Glomerular endothelial cell (primary cell): ENCODE measurements around the gene MRPS14. TPM values are rescaled to one million over a fixed set of nuclear protein-coding genes. Genes with fewer than 3 reads are reported as not detected.
"Not testable (repeated sequence)": the region's sequence is repeated elsewhere in the genome, so short reads cannot be mapped to it uniquely, and the experiment has no call there.

Experiments
- DNase-seq: peaks from one replicate; pipeline ENCODE4 v3.0.0-alpha.2; 2011; ENCODE audit warnings: low read depth, low spot score; ENCODE audit errors: extremely low read depth
- total RNA-seq: library from RNA; depleted of rRNA; stranded (reverse); fragments of >200 nt; gene quantifications from 2 replicates; pipeline ENCODE4 v1.2.3, GENCODE V29; 2015

MRPS14 gene
- total RNA-seq = 14.9 and 15.1 TPM in 2 replicates

DNA sequence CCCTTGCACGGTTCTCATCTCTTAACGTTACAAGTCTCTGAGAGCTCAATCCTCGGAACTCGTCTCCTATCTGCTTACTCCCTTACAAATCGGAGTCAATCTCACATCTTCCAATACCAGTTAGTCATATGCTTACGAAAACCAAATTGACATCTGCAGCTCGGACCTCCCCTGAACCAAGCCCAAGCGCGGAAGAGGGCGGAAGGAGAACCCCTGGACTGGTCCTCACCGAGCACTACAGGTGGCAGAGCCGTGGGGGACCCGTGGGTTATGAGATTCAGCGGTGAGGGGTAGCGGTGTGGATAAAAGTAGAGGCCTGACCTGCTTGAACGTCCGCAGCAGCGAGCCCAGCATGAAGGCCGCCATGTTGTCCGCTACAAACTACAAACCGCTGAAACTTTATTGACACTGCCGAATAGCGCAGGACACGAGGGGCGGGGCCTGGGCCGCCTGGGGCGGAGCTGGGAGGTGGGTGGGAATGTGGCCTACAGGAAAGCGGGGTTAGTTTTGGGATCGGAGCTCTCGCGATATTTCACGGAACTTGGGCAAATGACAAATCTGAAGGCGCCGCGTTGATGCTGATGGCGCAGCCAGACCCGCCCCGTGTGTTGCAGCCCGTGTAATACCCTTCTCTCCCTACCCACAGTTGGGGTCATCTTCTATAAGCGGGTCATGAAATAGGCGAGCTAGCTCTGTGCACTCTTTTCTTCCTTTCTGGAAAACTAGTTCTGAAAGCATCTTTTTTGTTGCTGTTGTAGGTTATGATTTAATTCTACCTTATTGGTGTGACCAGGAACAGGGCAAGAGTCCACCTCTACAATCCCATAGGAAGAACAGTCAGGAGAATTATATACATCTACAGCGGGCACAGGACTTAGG is at the start of gene MRPS14:
Gene MRPS14 (minus strand): TSS at position 383 of the 879 bp plus-strand sequence. CDS start 17 bp downstream, at position 366.
- DNase-seq = peak; percentile 95

DNA sequence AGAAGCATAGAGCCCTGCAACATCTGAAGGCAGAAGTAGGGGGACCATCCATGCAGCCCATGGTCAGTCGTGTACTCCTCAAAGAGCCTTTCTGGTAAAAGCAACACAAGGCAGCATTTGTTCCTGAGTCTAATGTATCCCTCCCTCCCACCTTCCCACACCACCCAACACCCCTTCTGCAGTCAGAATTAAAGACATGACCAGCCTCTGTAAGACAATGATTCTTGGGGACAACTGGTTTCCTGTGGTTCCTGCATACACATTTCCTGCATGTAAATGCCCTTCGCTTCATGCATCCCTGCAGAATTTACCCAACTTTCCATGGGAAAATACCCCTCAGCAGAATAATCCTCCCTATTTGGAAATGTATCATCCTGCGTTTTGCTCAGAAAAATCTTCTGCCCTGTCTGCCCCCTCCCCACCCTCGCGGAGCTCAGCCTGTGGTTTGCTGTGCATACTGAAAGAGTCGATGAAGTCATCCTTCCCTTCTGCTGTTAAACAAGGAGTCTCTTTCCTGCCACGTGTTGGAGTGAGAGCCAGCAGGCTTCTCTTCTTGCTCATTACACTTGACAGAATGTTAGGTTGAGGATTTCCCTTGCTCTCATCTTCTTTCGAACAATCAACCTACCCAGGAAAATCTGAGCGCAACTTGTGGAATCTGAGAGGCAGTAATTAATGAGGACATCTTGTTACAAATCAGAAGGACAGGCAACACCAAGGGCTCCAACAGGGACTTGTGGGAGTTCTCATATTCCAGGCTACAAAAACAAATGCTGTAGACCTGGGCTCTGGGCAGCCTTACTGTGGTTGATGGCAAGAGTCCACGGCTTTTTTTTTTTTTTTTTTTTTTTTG is 49.1 kb upstream of the MRPS14 start:
- peak; percentile 5 for DNase-seq

DNA sequence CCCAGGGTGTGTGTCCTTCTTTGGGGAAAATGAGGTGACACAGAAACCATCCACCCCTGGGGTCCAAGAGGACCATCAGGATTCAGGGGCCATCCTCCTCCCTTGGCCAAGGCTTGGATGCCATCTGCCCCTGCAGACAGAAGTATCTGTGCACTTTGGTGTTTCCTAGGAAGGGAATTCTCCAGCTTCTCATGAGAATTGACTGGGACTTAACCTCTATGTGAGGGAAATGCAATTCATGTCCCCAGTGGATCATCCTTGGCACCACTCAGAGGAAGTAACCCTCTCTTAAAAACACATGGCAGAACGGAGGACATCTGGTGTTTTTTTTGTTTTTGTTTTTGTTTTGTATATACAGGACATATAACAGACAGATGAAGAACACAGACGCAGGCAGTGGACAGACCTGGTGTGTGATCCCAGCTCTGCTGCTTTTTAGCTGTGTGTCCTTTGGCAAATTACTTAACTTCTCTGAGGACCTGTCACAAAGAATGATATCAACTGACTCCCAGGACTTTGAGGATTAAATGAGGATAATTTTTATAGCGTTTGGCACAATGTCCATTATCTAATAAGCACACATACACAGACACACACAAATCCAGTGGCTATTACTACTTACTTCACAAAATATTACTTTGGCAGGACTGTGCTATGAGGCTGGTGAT is 48.2 kb upstream of the MRPS14 start:
- no peak for DNase-seq

DNA sequence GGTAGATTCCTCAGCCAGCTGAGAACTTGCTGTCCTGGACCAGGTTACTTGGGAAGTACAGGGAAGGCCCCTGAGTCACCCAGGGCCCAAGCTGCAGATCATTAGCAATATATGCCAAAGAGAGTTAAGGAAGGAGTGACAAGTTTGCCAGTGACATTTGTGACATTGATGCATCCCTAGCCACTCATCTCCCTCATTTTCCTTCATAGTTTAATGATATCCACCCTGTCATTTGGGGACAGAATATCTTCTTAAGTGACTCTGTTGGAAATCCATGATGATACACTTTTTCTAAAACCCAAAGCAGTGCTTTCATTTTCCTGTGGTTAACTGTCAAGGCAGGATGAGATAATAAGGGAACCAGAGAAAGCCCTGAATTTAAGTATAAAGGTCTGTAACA is 47.6 kb upstream of the MRPS14 start:
- DNase-seq = no peak

DNA sequence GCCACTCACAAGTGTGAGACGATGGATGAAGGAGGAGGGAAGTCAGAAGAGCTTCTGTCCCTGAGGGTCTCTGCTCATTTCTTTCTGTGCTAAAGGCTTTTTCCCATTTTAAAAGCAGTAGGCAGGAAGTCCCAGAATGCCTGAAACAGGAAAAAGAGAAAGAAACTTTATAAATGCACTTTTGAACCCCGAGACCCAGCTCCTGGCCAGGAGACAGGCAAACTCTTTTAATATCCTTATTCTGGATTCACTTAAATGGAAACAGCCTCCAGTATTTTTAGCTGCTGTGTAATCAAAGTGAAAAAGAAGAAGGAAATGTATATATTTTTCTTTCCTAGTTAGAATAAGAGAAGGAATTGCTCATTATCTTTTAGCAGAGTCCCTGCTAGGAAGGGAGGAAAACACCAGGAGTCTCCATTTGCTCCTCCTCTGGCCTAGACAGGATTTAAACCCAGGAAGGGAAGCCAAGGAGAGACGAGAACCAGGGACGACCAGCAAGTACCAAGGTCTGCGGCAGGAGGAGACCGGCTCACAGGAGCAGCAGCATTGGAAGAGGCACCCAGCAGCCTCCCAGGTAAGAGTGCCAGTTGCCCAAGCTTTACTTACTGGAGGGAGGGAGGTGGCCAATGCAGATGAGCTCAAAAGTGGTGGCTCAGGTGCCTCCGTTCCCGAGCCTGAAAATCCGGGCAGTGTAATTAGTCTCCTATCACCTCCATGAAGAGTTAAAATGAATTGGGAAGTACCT is 44.3 kb upstream of the MRPS14 start, which contains the start of gene TNN:
Gene TNN (plus strand): TSS at position 472 of the 745 bp plus-strand sequence. CDS start 9,586 bp downstream, outside the sequence.
- no peak for DNase-seq

DNA sequence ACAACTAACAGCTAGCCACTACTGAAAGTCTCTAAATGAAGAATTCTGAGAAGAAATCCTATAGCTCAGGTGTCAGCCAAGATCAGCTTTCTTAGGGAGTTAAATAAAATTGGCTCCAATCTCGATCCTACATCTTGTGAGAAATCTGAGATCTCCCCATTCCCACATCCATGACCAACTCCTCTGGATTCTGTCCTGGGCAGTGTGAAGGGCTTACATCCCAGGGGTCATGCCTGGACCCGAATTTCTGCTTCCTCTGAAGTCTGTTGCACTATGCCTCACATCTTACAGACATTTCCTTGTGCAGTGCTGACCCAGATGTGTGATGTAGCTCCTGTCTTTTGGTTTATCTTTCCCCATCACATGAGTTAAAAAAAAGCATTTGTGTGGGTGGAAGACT is 39.6 kb upstream of the MRPS14 start:
- no peak for DNase-seq

DNA sequence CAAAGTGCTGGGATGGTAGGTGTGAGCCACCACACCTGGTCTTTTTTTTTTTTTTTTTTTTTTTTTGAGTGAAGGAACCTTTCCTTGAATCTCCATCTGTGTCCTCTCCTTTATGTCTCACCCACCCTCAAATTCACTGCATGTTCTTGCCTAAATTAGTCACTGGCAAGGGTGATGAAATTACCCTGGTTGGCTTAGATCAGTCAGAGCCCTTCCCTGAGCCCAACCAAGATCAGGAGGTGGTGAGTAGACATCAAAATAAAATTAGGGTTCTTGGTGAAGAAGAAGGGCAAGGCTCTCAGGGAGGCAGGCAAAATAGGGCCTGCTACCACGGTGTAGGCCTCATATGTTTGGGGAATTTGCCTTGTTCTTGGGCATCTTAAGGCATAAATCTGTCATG is 39.1 kb upstream of the MRPS14 start:
- no peak for DNase-seq

DNA sequence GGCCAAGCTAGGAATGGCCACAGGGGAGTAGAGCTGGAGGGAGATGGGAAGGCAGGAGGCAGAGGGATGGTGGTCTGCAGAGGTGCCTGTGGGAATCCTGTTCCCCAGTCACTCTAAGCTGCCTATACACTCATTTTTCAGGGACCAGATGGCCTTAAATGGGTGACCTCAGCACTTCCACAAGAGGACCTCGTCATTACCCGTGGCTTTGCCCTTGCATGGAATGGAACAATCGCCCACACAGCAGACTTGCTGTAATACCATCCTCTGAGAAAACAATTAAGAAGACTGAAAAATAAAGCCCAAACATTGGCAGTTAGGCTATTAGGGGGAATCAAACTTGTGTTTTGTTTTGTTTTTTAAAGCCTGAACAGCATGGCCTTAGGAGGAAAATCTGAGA is 31.5 kb upstream of the MRPS14 start:
- no peak for DNase-seq

DNA sequence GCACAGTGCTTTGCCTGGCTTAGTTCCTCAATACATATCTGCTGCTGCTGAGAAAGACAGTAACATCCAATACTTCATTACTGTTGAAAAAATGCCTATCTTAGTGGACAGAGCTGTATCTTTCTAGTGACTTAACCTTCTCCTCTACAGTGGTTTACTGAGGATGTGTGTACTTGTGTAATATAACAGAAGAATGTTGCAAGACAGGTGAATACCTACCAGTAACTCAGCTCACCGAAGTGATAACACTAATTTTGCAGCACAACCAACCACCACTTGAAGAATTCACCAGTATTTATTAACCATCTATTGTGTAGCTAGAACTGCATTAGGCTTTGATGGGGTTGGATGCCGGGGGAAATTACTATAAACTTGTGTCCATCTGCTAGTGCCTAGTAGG is 27.8 kb upstream of the MRPS14 start:
- no peak for DNase-seq

DNA sequence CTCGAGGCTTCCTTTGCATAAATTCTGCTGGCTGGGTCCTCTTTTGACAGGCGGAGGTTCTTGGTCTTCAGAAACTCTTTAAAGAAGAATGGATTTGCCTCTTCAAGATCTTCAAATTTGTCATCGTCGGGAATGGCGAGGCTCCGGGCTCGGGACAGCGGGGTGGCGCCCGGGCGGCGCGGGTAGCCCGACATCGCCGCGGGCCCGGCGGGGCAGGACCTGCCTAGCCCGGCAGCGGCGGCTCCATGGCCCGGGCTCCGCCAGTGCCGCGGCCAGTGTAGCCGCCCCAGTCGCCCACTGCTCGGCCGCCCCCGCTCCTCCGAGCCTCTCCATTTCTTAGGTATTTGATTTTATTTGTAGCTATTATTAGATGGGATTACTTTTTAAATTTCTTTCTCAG is 22.3 kb upstream of the MRPS14 start:
- no peak for DNase-seq

DNA sequence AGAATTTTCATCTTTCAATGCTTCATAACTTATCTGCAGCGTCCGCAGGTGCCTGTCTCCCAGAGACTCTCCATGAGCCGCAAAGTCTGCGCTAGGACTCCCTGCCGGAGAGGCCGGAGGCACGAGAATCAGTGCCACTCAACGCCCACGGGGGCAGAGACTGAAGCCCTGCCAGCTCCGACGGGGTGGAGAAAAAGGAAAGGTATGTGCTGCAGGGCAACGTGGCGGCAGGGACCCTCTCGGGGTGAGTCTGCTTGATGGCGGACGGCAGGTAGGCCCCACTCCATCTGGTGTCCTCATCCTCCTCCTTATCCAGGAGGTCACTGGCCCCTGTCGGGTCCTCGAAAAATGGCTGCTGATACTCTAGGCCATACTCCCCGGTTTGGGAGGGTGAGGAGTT is 21.9 kb upstream of the MRPS14 start:
- DNase-seq = no peak

DNA sequence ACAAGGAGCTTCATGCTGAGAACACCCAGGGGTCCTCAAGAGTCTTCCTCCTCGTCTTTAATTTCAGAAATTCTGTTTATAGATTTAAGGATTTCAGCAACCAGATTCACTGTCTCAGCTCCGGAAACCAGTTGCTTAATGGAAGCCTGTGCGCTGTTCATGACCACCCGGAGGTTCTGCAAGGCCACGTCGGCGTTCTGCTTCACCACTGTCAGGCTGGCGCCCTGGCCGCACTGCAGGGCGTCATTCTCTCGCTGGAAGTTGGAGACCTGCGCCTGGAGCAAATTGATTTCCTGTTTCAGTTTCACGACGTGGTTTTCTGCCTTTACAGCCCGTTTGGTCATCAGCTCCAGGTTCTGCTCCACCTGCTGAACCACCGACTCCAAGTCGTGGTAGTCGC is 21.4 kb upstream of the MRPS14 start:
- DNase-seq = not testable (repeated sequence)

DNA sequence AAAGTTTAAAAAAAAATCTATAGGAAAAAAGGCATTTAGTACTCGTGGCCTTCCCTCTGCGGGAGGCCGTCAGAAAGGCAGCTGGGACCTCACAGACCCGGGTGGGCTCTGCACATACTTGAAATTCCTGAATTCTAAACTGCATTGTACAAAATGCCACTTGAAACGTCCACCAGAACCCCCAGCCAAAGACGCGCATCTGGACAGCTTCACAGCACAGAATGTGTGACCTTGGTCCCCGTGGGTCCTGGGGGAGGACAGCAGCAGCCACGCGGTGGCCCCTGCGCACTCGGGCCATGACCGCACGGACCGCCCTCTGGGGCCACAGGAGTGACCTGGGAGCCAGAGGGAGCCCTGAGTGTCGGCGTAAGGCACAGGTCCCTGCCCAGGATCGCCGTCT is 20.6 kb upstream of the MRPS14 start:
- DNase-seq = no peak

DNA sequence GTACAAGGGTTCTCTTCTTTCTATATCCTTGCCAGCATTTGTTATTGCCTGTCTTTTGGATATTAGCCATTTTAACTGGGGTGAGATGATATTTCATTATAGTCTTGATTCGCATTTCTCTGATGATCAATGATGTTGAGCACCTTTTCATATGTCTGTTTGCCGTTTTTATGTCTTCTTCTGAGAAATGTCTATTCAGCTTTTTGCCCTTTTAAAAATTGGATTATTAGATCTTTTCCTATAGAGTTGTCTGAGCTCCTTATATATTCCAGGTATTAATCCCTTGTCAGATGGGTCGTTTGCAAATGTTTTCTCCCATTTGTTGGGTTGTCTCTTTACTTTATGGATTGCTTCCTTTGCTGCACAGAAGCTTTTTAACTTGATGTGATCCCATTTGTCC is 19.4 kb upstream of the MRPS14 start:
- DNase-seq = no peak

DNA sequence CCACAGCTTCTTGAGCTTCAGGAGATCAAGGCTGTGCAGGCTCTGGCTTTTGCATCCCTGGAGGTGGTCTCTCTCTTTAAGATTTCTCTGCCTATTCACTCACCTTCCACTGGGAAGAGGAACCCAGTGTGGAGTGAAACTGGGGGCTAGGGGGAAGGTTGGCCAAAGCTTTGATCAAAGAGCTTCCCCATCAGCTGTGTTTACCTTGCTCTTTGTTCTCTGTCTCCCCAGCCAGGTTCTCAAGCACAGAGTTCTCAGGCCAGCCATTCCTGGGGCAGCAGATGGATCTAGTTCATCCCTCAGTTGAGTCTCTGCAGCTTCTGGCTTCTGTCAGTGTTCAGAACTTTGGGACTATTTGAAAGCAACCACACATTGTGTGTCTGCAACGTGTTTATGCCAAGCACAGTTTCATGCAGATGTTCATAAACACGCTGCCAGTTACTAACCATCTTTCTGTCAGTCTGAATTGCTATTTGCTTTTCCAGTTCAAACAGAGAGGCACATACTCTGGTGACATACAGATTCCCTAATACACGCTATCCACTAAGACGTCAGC is 17.2 kb upstream of the MRPS14 start:
- DNase-seq = no peak

DNA sequence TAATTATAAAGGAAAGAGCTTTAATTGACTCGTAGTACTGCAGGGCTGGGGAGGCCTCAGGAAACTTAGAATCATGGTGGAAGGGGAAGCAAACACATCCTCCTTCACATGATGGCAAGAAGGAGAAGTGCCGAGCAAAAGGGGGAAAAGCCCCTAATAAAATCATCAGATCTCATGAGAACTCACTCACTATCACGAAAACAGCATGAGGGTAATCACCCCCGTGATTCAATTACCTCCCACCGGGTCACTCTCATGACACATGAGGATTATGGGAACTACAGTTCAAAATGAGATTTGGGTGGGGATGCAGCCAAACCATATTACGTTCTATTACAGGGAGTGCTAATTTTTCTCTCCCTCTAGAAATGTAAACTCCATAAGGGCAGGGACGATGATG is 14.2 kb upstream of the MRPS14 start:
- no peak for DNase-seq

DNA sequence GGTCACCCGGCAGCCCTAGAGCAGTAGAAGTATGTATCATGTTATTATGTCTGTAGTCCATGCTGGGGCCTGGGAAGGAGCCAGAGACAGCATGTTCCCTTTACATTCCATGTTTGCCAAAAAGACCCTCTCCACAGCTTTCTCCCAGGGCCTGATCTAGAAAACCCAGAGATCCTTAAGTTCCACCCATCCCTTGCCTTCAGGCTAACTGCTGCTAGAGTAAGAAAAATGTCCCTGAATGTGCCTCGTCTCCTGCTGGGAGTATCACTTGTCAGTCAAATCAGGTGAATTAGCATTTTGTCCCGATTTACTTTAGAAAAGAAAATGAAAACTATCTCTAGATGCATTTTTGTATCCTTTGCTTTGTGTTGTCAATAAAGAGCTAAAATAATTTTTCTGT is 13.3 kb upstream of the MRPS14 start:
- DNase-seq = no peak

DNA sequence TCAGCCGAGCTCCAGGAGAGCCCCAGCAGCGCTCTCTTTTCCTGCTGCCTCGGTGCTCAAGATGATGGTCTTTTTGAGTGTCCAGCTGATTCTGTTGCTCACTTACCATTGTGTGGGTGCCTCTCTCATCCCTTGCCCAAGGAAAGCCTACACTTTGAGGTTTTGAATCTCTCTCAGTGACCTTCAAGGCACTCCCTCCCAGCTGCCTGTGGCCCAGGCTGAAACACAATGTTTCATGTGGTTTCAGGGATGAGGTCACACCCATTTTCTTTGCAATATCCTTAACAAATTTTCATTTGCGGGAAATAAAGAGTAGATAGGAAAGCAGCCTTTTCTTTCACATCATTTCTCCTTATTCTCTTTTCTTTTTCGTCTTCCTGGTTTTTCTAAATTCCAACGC is 12.6 kb upstream of the MRPS14 start:
- no peak for DNase-seq

DNA sequence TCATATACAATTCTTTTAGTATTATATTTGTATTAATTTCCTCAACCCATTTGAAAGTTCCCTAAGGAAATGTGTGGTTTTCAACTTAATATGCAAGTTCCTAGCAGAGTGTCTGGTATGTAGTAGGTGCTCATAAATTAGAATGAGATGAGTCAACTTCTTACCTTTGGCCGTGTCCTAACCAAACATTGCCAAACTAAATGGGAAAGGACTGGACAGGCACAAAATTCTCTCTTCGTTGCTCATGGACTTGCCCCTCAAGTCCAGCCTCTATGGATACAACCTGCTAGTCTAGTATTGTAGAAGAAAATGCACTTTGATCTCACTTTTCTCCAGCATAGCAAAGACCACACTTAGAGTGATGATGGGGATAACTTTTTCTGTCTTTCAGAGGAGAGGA is 11.6 kb upstream of the MRPS14 start:
- no peak for DNase-seq

DNA sequence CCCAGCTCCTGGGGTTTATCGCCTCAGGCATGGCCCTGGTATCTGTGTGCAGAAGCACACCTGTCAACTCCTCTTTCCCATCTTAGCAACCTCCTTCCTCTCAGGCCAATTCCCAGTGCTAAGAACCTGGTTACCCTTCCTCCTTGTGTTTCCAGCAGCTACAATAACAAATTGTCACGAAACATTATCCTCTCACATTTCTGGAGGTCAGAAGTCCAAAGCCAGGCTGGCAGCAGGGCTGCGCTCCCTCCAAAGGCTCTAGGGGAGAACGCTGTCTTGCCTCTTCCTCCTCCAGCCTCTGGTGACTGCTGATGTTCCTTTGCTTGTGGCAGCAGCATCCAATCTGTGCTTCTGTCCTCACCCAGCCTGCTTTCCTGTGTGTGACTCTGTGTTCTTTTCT is 10.7 kb upstream of the MRPS14 start:
- no peak for DNase-seq
